Measurements from ENCODE around the gene SPEM3. TPM values are rescaled to one million over a fixed set of nuclear protein-coding genes. Genes with fewer than 3 reads are reported as not detected.

Gene SPEM3
- total RNA-seq, 1 donor = not detected

DNA sequence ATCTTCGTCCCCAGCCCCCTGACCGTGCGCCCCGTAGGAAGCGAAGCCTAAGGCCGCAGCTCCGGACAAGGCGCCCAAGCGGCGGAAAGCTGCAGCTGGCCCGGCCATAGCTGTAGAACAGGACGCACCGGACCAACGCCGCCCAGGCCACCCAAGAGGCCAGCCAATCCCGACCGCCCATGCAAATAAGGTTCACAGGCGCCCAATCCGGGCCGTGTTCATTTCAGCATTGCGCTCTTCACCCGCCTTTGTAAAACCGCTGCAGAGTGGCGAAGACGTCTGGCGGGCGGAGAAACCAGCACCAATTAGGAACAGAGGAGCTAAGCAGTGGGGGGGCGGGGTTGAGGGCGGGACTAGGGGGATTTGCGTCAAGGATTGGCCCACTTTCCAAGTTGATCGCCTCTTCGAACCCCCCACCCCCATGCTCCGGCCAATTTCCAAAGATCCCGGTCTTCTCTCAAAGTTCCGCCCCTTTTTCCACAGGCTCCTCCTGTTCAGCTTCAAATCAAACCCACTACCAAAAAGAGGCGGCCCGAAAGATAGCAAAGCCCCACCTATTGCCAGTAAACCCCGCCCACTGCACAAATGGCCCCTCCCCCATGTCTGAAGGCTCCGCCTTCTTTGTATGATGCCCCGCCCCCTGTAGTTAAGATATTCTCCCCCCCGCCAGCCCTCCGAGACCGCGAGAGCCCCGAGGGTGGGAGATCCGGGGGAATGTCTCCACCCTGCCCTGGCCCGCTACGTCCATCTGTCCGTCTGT is 24.5 kb upstream of the SPEM3 start, which contains the start of gene TMEM256:
TMEM256 (minus strand) TSS at position 121 of the 760 bp plus-strand sequence; CDS start at position 108, 13 bp downstream.
- TF ChIP-seq, protein P1, sequence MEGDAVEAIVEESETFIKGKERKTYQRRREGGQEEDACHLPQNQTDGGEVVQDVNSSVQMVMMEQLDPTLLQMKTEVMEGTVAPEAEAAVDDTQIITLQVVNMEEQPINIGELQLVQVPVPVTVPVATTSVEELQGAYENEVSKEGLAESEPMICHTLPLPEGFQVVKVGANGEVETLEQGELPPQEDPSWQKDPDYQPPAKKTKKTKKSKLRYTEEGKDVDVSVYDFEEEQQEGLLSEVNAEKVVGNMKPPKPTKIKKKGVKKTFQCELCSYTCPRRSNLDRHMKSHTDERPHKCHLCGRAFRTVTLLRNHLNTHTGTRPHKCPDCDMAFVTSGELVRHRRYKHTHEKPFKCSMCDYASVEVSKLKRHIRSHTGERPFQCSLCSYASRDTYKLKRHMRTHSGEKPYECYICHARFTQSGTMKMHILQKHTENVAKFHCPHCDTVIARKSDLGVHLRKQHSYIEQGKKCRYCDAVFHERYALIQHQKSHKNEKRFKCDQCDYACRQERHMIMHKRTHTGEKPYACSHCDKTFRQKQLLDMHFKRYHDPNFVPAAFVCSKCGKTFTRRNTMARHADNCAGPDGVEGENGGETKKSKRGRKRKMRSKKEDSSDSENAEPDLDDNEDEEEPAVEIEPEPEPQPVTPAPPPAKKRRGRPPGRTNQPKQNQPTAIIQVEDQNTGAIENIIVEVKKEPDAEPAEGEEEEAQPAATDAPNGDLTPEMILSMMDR (IDR thresholded peaks at IDR 0.05; ENCODE audit: insufficient read depth, low read depth, low read length) = no peak
- DNase-seq (ENCODE audit: low read depth) = peak; percentile 100
- H3K4me3 ChIP-seq (ENCODE audit: low read depth, low read length) = peak within 1 kb of the TSS; percentile 83

DNA sequence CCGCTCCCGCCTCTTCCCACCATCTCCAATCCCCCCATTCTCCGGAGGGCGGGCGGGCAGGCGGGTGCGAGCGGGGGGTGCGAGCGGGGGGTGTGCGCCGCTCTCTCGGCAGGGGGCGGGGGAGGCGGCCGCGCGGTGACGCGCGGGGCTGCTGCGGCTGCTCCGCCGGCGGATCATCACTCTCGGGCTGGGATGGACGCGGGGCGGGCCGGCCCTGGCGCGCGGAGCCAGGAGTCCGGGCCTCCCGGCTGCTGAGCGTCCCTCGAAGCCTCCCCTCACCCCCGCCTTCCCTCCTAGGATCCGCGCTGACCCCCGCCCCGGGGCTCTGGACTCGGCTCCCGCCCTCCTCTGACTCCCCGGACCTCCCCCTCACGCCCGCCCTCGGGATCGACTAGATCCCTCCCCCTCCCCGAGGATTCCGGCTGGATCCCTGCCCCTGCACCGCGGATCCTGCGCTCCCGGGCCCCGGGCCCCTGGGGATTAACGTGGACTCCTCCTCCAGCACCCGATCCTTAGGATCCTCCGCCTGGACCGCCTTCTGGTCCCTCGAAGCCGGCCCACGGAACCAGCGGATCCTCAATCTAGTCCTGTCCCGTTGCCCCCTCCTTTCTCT is 23.8 kb upstream of the SPEM3 start:
- peak overlapping the region; percentile 83 for H3K4me3 ChIP-seq (ENCODE audit: low read depth, low read length)
- TF ChIP-seq, protein P1 (IDR thresholded peaks at IDR 0.05; ENCODE audit: insufficient read depth, low read depth, low read length) = no peak
- peak; percentile 16 for DNase-seq (ENCODE audit: low read depth)

DNA sequence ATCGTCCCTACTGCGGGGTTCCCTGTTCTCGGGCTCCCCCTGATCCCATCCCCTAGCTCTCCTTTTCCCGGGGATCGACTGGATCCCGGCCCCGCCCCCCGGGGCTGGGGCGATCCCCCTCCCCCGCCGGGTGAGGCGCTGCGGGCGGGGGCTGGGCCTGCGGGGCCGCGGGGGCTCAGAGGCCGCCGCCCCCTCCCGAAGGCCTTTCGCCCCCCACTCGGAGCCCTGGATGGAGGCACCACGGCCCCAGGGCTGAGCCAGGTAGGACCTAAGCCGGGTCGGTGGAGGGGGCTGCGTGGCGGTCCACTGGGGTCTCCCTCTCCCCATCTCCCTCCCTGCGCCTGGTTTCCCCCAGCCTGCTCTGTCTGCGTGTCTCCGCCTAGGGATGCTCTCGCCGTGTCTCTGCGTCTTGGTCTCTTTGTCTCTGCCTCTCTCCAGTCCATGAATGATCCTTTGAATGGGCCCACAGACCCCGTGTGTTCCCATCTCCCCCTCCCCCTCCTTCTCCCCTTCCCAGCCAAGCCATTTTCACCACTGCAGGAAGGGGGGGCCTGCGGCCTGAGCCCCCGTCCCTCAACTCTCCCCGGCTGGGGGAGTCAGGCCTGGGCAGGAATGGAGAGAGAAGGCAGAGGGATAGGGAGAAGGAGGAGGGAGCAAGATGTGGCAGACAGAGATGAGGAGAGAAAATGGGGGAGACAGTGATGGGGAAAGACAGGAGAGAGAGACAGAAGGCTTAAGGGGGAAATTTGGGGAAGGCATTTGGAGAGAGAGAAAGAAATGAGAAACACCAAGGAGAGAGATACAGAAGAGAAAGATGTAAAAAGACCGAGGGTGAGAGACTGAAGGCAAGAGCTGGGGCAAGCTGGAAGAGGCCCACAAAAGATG is 23.1 kb upstream of the SPEM3 start:
- TF ChIP-seq, protein P1 (IDR thresholded peaks at IDR 0.05; ENCODE audit: insufficient read depth, low read depth, low read length) = no peak

DNA sequence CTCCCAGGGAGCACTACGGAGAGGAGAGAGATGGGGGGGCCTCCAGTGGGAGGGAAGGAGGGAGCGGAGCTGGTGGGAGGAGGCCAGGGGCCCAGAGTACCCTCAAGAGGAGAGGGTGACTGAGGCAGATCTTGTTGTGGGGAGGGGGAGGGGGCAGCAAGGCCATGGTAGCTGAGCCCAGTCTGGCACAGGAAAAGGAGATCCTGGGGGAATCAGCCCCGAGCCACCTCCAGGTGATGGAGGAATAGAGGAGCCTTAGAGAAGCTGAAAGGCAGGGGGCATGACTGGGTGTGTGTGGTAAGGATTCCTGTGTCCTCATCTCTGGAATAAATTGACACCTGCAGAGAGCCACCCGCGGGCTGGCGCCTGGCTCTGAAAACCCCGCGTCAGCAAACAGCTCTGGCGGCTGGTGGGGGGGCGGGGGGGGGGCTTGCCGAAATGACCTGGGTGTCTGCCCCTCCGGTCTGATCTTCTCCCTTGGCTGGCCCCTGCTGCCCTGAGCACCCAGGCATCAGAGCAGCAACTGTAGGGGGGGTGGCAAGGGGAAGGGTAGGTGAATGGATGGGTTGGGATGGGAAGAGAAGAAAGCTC is 22.3 kb upstream of the SPEM3 start:
- peak overlapping the region; percentile 83 for H3K4me3 ChIP-seq (ENCODE audit: low read depth, low read length)
- TF ChIP-seq, protein P1 (IDR thresholded peaks at IDR 0.05; ENCODE audit: insufficient read depth, low read depth, low read length) = no peak
- DNase-seq (ENCODE audit: low read depth) = no peak

More for the DNA sequence above, 23.1 kb upstream of the SPEM3 start:
- H3K4me3 ChIP-seq (ENCODE audit: low read depth, low read length) = peak overlapping the region; percentile 83
- DNase-seq (ENCODE audit: low read depth) = peak; percentile 13

DNA sequence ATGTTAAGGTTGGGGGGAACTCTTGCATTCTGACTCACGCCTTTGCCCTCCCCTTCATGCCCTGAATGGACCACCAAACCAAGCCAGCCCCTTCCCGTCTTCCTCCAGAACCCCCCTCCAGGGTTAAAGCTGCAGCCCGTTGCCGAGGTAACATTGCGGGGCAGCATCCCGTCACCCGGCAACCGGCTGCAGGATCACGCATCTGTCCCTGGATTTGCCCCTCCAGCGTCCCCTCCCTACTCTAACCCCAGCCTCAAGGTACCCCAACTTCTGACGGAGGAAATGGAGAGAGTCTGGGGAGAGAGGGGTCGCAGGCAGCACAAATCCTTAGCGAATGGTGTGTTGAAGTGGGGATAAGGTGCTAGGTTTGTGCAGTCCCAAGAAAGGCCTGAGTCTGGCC is 21.6 kb upstream of the SPEM3 start:
- DNase-seq (ENCODE audit: low read depth) = no peak
- H3K4me3 ChIP-seq (ENCODE audit: low read depth, low read length) = no peak overlapping the region
- TF ChIP-seq, protein P1 (IDR thresholded peaks at IDR 0.05; ENCODE audit: insufficient read depth, low read depth, low read length) = no peak

All from fibroblast of villous mesenchyme (primary cell).